GM11168 (cell line): ENCODE measurements around the gene GLRX2.
"Not testable (repeated sequence)": the region's sequence is repeated elsewhere in the genome, so short reads cannot be mapped to it uniquely, and the experiment has no call there.

Experiments used
- in situ Hi-C: fragments of 300-500 bp; cut with MboI; formaldehyde crosslinking; loops from one replicate; pipeline ENCODE4 v1.12.0; 2022; ENCODE audit warnings: low sequenced_read_pairs; ENCODE audit not compliant: unreplicated experiment

The GLRX2 gene

DNA sequence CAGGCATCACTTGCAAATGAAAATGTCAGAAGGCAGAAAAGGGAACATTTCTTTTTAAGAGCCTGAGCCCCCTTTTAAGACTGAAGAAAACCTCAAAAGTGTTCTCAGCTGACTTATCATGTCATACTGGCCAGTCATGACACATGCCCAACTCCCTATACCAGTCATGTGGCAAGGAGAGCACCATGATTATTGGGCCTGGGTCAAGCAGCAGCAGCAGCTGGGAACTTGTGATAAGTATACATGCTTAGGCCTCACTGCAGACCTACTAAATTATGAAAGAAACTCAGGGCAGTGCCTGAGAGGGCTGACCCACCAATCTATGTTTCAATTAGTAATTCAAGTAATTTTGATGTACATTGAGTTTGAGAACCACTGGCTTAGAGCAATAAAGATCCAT is 37.2 kb downstream of the GLRX2 start:
- in situ Hi-C loops: no loop called here

DNA sequence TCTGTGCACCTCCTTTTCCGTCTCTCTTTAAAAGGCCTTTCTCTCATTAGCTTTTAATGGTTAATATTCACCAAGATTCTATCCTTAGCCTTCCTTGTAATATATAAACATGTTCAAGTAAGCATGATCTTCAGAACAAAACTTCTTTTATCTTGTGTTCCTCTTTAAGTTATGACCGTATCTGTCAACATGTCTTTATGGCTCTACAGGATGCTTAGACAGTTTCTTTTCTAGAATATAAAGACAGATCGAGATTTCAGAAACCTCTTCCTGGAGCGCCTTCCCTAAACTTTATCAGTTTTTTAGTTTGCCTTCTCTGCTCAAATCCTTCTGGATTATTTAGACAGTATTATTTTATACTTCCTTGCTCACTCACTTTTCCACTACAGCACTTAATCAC is 38.6 kb downstream of the GLRX2 start:
- in situ Hi-C loops: no loop called here

DNA sequence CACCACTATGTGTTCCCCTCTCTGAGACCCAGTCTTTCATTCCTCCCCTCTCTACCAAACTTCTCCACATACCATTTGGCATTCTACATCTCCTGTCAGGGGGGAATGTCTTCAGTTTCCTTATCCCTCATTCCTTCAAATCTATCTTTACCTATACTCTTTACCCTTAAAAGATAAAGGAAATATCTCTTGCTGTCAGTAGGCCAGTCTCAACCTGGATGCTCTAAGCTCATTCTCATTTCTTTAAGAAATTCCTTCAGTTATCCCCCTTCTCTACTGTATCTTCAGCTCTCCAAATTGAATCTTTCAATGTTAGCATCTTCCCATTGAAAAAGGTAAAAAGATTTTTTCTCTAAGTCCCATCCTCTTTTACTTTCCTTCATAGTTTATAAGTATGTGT is 39.3 kb downstream of the GLRX2 start:
- in situ Hi-C loops: no loop called here

DNA sequence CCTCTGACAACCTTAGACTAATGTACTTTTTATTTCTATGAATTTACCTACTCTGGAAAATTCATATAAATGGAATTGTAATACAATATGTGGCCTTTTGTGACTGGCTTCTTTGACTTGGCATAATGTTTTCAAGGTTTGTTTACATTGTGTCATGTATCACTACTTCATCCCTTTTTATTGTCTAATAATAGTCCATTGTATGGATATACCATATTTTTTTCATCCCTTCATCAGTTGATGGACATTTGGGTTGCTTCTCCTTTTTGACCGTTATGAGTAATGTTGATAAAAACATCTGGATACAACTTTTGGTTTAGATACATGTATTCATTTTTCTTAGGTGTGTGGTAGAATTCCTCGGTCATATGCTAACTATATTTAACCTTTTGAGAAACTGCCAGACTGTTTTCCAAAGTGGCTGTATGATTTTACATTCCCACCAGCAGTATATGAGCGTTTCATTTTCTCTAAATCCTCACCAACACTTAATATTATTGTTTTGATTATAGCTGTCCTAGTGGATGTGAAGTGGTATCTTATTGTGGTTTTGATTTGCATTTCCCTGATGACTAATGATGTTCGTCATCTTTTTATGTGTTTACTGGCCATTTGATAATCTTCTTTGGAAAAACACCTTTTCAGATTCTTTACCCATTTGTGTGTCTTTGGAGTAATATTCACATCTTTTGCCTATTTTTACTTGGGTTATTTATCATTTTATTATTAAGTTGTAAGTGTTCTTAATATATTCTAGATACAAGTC is 42.3 kb downstream of the GLRX2 start:
- in situ Hi-C loops: no loop called here

- in situ Hi-C loops: no loop called here
Observed at GRCh38 chr1:193060938-193061337, 44.3 kb downstream of the GLRX2 start.

DNA sequence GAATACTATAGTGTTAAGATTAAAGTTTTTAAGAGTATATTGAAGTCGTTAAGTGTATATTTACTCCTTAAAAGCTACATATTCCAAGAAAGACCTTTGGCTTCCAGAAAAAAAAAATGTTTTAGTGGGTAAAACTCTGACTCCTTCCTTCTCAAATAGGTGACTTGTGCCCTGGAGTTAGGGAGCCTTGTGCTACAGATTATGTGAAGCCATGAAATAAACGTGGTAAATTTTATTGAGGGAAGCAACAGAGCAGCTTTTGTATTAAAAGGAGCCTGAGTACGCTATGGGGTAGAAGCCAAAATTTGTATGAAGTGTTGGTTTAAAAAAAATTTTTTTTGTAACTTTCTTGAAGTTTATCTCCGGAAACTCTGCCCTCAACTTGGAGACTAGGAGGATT is 44.8 kb downstream of the GLRX2 start:
- in situ Hi-C loops: no loop called here

DNA sequence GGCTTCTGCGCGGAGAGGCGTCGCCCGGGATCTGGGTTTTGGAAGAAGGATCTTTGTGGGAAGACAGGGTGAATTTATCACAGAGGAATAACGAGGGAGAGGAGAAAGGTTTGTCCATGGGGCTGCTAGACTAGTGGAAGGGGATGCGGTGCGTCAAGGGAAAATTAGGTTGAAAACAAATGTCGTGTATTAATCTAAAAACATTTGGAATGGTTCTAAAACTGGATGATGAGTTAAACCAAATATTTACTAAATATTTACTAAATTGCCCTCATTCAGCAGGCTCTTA is 45.2 kb downstream of the GLRX2 start:
- in situ Hi-C loops: no loop called here

GRCh38 chr1:193059282-193060114 is 45.7 kb downstream of the GLRX2 start, which contains the start of the genes RO60 and UCHL5:
Gene RO60, plus strand, starts transcription at chr1:193059612. Its CDS starts 9,443 bp downstream, at chr1:193069055.
Gene UCHL5, minus strand, starts transcription at chr1:193059360. Its CDS starts 100 bp downstream, at chr1:193059260.
- in situ Hi-C loops: loop anchor here (10.0 kb wide), 1 partner anchor 415 kb away; no protein-coding TSS in a partner anchor

GRCh38 chr1:193058529-193059281 is 46.5 kb downstream of the GLRX2 start:
- in situ Hi-C loops: loop anchor here (10.0 kb wide), 1 partner anchor 416 kb away; no protein-coding TSS in a partner anchor

DNA sequence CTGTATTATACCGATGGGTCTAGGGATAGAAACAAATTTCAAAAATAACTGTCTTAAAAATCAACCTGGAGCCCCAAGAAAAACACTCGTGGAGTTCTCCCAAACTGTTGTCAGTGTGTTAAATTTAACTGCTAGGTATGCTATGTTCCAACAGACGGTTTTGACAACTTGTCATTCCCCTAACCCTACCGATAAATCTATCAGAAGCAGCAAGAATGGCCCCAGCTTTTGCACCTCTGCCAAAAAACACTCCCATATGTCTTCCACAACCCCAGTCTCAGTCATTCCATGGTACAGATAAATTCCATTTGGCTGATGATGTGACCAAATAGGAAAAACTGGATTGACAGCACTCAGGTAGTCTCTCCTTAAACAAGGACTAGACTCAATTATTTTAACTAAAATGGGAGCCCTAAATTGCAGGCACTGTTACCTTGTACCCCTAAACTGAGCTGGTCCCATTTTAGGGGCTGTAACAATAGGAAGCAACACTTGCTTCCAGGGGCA is 51.0 kb downstream of the GLRX2 start:
- in situ Hi-C loops: loop anchor here (10.0 kb wide), 1 partner anchor 421 kb away; no protein-coding TSS in a partner anchor

GRCh38 chr1:193048913-193049312 is 56.3 kb downstream of the GLRX2 start:
- in situ Hi-C loops: not testable (repeated sequence)
